Left renal pelvis (tissue), 4 donors: ENCODE results near the gene PLCD4. TPM values are rescaled to one million over a fixed set of nuclear protein-coding genes. Genes with fewer than 3 reads are reported as not detected.

Source experiments
- DNase-seq, 4 donors: peaks; one replicate each; pipeline ENCODE4 v3.0.0-alpha.2; 2013; ENCODE audit warnings: low read depth in 4 of 4, low spot score in 3 of 4
- polyA plus RNA-seq, 4 donors: library from polyadenylated mRNA; unstranded; fragments of 120-200 nt; gene quantifications; one replicate each; pipeline ENCODE4 v1.2.1, GENCODE V29; 2013; ENCODE audit not compliant: insufficient read length in 4 of 4

The PLCD4 gene
- polyA plus RNA-seq, 4 donors: 7.4 to 11.8 (median 8.7) TPM

DNA sequence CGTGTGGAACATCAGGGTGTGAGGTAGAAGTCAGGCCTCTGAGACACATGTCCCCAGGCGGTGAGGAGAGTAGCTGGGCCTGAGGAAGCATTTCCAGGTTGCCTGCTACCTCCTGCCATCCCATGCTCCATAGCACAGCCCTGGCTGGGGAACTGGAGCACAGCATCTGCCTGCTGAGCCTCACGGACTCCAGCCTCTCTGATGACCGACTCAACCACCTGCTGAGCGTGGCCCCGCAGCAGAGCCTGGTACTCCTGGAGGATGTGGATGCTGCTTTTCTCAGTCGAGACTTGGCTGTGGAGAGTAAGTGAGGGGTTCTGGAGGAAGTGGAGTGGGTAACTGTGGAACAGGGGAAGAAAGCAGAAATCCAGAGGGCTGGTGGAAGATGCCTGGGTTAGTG, 54.7 kb downstream of the PLCD4 start:
- DNase-seq: no peak

DNA sequence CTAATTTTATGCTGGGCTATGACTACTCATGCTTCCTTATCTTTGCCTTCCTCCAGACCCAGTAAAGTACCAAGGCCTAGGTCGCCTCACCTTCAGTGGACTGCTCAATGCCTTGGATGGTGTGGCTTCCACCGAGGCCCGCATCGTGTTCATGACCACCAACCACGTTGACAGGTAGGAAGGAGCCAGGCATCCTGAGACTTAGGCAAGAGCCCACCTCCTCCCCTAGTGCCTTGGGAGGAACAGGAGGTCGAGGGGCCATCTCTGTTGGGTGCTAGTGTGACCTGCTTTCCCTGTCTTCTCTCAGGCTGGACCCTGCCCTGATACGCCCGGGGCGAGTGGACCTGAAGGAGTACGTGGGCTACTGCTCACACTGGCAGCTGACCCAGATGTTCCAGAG, 55.1 kb downstream of the PLCD4 start:
- DNase-seq: no peak

DNA sequence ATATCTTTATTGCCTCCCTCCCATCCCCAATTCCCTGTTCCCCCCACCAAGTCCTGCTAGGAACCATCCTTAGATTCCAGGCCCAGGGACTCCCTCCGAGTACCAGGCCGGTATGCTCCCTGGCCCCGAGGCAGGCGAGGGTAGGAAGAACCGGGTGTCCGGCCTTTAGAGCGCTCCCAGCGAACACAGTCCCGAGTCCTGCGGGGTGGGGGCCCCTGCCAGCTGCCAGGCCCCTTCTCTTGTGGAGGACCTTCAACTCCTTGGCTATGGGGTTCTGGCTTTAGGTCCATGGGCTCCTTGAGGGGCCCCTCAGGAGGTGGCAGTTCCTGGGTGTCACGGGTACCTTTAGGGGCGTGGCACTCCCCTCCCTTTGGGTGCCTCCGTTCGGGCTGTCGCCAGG, 56.2 kb downstream of the PLCD4 start:
- no peak for DNase-seq

DNA sequence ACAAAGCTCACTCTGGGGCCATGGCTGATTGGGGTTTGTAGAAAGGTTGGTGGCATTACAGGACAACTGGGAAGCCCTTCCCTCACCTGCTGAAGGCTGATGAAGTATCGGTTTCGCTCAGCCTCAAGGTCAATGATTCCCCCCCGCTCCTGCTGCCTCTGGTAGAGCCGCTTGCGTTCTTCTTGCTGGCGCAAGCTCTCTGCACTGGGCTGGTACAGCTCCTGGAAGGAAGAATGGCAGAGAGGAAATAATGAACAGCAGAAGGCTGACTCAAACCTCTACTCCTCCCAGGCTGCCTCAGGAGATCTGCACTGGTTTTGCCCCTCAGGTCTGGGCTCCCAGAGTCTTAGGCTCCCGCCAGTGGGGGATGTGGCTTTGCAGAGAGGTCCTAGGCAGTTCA, 57.0 kb downstream of the PLCD4 start:
- no peak for DNase-seq

DNA sequence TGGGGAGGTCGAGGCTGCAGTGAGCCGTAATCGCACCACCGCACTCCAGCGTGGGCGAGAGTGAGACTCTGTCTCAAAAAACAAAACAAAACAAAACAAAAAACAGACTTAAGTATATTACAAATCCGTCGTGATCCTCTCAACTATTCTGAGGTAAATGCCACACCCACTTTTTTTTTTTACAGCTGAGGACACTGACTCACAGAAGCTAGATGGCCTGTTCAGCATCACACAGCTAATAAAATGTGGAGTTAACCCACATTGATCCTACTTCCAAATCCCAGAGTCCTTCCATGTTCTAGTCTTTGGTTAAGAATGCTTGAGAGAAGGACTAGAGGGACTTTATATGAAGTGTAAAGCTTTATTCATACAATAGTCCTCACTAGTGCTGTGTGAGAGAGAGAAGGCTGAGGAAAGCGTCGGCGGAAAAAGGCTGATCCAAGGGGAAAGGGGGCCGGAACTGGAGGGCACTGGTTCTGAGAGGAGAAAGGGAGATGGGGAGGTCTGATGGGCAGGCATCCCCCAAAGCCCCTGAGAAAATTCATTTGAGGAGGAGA, 63.5 kb downstream of the PLCD4 start:
- no peak for DNase-seq

DNA sequence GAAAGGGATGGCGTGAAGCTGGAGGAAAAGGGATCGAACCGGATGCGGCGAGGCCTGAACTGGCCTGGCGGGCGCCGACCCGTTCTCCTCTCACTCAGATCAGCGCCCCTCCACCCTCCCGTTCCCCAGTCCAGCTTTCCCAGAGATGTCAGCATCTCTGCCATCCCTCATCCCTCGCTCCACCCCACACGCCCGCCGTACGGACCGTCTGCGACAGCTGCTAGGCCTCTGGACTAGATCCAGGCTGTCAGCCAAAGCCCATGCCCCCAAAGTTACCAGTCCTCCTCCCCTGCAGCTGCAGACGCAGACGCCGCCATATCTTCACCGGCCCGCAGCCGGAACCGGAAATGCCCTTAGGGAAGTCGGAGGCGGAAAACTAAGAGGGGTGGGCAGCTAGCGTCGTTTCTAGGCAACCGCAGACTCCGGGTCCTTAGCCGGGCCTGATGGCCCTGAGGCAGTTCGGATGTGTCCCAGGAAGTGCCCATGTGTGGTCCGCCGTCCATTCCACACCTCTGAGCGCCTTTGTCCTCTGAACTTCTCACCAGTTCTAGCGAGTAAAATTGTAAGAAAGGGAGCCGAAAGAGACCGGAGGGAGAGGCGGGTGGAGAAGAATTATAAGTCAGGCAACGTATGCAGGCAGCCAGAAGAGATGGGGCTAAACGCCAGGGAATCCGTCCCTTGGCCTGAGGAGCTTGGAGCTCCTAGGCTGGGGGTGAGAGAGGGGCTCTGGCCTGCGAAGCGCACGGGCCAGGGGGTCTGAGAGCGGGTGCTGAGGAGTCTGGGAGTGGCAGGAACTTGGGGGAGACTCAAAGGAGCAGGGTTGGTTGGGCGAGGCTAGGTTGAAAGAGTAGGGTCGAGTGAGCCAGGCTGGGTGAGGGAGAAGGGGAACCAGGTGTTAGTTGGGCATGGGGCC, 64.2 kb downstream of the PLCD4 start, which contains the start of the genes RNF25 and STK36:
TSS of gene RNF25 (minus strand) at position 349 of the 913 bp plus-strand sequence. CDS start at position 317, 32 bp downstream.
TSS of gene STK36 (plus strand) at position 433 of the 913 bp plus-strand sequence. CDS start 744 bp downstream, outside the sequence.
- DNase-seq: peak; percentile 72 to 79 (median 77)

DNA sequence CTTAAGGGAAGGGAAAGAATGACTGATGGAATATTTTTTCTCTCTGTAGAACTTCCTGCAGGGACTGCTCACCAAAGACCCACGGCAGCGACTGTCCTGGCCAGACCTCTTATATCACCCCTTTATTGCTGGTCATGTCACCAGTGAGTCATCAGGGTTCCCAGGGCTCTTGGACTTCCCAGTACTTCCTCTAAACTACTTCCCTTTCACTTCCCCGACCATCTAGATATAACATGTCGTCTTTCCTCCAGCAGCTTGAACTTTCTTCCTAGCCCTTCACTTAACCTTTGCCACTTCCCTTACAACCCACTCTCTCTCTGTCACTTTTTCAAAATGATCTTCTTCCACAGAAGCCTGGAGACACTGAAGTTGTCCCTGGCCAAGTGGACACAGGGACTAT, 71.4 kb downstream of the PLCD4 start:
- no peak for DNase-seq

DNA sequence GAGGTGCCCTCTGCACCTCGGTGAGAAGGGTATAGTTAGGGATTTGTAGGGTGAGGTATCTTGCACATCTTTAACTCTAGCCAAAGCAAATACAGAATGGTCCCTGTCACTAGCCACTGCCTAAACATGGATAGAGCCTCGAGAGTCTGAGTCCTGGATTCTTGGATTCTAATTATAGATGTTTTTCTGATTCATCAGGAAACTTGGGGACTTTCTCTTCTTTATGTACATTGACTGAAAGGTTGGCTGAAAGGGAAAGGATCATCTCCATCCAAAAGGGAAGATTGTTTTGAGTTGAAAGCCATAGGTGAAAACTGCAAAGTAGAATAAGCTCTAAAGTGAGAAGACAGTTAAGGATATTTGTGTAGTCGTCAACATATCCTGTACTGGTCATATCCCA, 72.4 kb downstream of the PLCD4 start:
- DNase-seq: no peak

Other genes starting within 250 kb of the PLCD4 start
- 1 to 10 TPM in 2 of 4 donors, under 1 TPM in 2; 0.57 to 1.5 (median 1.0) TPM for gene SLC11A1, start 225.6 kb upstream of the PLCD4 start, polyA plus RNA-seq
- 100 to 1,000 TPM; 131 to 162 (median 132) TPM for gene CTDSP1, start 208.0 kb upstream of the PLCD4 start, polyA plus RNA-seq
- 10 to 100 TPM in 3 of 4 donors, under 1 TPM in 1; 0.75 to 28.8 (median 19.5) TPM for gene VIL1, start 188.8 kb upstream of the PLCD4 start, polyA plus RNA-seq
- 10 to 100 TPM; 13.8 to 18.6 (median 17.3) TPM for gene USP37, start 39.5 kb upstream of the PLCD4 start, polyA plus RNA-seq
- 10 to 100 TPM; 44.2 to 62.8 (median 51.5) TPM for gene CNOT9, start 39.1 kb upstream of the PLCD4 start, polyA plus RNA-seq
- gene ZNF142, start 51.7 kb downstream of the PLCD4 start, polyA plus RNA-seq: 10 to 100 TPM; 15.9 to 23.9 (median 18.6) TPM
- gene BCS1L, start 51.8 kb downstream of the PLCD4 start, polyA plus RNA-seq: 10 to 100 TPM; 36.4 to 60.4 (median 47.9) TPM
- gene RNF25, start 64.1 kb downstream of the PLCD4 start, polyA plus RNA-seq: 10 to 100 TPM; 43.0 to 50.2 (median 44.5) TPM
- gene STK36, start 64.2 kb downstream of the PLCD4 start, polyA plus RNA-seq: 100 to 1,000 TPM in 1 of 4 donors, 10 to 100 TPM in 3; 61.2 to 119 (median 68.6) TPM
- gene TTLL4, start 102.9 kb downstream of the PLCD4 start, polyA plus RNA-seq: 10 to 100 TPM; 18.9 to 42.3 (median 34.7) TPM
- gene CYP27A1, start 174.2 kb downstream of the PLCD4 start, polyA plus RNA-seq: 10 to 100 TPM; 10.6 to 52.6 (median 42.3) TPM
- not detected for gene PRKAG3, start 223.9 kb downstream of the PLCD4 start, polyA plus RNA-seq